NCI-H82 treated with DMSO at 0.1 percent for 48 hours (cell line): ENCODE measurements around the gene GPR15LG.
A peak's percentile ranks its signal among the peaks of the same experiment; 100 is the strongest.

Experiments used
- DNase-seq: peaks from one replicate; lab custom pipeline; 2025; ENCODE audit not compliant: unreplicated experiment; lab: John Stamatoyannopoulos, UW

GPR15LG gene

DNA sequence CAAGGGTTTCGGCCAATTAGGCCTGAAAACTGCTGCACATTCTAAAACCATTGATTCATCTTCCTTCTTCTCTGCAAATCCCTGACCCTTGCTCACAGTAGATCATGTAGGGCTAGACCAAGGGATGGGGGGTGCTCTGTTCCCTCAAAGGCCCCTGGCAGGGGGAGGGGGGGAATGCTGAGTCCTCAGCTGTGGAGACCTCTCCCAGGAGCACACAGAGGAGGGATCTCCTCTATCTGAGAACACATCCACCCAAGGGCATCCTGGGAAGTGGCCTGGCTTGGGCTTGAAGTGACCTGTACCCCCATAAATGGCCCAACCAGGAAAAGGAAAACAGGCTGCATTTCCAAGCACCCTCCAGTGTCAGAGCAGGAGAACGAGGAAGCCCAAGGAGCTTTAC, 19.7 kb downstream of the GPR15LG start:
- no peak for DNase-seq

DNA sequence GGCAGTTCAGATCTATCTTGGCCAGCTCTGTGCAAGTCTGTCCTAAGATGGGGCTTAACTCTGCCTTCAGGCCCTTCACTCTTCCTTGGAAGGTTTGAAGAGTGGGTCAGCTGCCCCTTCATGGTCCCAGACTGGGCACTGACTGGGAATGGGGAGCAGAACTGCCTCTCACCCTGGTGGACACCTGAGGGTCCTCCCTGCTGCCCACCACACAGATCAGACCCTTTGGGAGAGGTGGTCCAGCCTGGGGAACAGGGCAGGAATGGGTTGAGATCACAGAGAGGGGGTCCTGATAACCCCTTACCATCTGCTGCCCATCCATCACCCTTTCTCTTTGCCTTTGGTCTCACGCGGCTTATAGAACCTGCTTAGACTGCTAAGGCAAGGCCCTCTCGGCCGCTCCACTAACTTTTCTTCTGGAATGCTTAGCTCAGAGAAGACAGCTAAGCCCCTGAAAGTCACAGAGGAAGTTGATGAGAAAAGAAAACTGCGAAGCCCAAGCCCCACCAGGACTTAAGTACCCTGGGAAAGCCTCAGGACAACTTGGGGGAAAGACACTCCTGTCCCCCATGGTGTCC, 20.3 kb downstream of the GPR15LG start:
- DNase-seq: no peak

- DNase-seq: peak; percentile 25
These were observed 20.9 kb downstream of the GPR15LG start, which contains the start of gene CDHR1 for GRCh38 chr10:84194424-84195043. Gene CDHR1, plus strand, starts transcription at chr10:84194537. Its CDS starts 224 bp downstream, at chr10:84194761.

DNA sequence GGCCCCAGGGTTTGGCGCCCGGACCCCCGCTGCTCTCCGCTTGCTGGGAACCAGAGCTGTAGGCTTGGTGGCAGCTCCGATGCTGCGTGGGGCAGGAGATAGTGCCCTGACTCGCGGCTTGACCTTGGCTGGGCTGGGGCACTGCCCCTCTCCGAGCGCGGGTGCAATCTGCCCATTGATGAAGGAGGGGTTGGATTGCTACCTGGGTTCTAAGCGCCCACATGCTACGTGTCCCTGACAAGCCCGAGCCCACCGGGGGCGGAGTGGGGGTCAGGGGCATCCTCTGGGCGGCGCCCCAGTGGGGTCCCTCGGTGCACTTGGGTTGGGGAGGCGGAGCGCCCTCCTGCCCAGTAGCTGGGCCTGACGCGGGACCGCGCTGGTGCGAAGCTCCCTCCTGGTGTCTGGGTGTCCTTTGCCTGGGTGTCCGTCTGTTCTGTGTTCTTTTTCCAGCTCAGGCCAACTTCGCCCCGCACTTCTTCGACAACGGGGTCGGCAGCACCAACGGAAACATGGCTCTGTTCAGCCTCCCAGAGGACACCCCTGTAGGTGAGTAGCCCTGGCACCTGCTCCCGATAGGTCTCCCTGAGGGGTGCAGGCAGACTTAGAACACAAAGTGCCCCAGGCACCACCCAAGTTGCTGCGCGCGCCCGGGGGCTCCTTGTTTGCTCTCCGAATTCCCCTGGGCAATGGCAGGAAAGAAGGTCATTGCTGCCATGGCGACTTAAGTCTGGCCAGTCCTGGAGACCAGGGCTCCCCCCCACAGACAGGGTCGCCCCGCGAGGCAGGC, 21.6 kb downstream of the GPR15LG start:
- DNase-seq: no peak

GRCh38 chr10:84196083-84196482, 22.5 kb downstream of the GPR15LG start:
- no peak for DNase-seq

GRCh38 chr10:84196941-84197340, 23.3 kb downstream of the GPR15LG start:
- no peak for DNase-seq

- no peak for DNase-seq
These were observed 24.0 kb downstream of the GPR15LG start for GRCh38 chr10:84197643-84198042.

- DNase-seq: peak; percentile 10
These were observed 24.8 kb downstream of the GPR15LG start for GRCh38 chr10:84198206-84198915.

DNA sequence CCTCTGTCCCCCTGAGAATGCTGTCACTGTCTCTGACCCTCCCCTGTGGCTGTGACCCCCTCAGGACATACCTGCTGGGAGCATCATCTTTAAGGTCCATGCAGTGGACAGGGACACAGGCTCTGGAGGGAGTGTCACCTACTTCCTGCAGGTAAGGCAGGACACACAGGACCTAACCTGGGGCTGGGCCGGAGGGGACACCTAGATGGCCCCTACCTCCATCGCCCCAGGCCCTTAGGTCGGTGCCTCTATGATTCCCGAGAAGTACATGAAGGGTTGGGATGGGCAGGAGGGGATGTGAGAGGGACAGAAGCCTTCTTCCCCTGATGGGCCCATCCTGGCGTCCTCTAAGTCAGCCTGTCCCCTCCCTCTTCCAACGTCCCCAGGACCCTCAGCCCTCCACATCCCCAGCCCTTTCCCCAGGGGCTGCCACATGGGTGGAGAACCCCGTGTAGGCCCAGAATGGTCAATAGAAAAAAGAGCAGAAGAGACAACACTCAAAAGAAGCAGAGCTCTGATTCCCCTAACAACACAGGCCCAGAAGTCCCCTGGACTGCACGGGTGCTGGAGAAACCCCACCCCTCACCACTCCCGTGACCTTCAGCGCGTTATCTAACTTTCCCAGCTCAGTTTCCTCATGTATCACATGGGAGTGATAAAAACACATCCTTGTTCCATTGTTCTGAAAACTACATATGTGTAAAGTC, 27.1 kb downstream of the GPR15LG start:
- no peak for DNase-seq

GRCh38 chr10:84201244-84201606, 27.6 kb downstream of the GPR15LG start:
- no peak for DNase-seq

DNA sequence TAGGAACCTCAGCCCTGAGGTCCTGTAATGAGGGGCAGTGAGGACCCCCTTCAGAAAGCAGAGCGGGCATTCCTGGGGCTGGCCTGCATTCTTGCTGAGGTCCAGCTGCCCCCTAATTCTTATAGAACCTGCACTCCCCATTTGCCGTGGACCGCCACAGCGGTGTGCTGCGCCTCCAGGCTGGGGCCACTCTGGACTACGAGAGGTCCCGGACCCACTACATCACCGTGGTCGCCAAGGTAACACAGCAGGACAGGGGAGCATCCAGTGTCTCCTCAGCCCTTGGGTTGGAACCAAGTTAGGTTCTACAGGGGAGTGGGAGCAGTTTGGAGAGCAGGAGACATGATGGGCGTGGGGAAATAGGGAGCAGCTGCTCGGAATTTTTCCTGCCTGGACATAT, 28.1 kb downstream of the GPR15LG start:
- DNase-seq: no peak

DNA sequence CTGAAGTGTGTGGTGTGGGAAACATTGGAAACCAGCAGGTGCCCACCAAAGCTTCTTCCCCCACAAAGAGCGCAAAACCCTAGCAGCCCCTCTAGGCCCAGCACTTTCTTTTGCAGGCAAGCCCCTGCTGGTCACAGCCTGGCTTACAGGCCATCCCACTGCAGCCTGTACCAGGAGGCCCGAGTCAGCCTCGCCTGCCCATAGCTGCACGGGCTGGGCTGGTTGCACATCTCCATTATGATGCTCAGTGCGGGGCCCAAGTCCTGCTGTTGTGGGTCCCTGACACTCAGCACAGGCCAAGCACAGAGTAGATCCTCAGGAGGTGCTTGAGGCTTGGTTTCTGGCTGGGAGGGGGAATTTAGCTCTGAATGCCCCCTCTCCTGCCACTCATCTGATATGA, 28.7 kb downstream of the GPR15LG start:
- DNase-seq: no peak

DNA sequence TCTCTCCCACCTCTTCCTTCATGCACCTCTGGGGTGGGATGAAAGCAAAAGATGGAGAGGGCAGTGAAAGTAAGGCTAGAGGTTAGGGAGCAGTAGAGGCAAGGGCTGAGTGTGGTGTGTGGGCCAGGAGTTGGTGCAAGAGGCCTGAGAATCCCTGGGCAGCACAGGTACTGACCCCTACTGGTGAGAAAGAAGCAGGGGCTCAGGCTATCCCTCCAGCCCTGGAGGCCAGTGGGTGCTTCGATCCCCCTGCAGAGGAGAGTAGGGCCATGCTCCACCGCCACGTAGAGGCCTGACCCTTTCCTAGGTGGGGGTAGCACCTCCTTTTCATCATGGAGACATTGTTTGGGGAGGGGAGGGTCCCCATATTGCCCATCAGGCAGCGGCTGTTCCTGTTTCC, 30.5 kb downstream of the GPR15LG start:
- DNase-seq: peak; percentile 14

DNA sequence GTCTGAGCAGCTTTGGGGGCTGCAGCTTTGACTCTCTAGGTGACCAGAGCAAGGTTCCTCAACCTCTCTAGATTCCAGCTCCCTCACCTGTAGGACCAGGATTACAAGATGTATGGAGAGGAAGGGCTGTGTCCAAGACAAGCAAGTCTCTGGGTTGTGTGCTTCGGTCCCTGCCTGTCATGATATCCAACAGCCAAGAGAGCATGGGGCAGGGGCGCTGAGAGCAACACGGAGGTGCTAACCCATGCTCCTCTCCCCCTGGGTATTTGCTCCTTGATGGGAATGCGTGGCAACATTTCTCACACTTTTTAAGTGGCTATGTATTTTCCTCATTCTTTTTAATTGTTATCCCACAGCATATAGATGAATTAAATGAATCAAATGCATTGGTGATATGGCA, 31.0 kb downstream of the GPR15LG start:
- no peak for DNase-seq

DNA sequence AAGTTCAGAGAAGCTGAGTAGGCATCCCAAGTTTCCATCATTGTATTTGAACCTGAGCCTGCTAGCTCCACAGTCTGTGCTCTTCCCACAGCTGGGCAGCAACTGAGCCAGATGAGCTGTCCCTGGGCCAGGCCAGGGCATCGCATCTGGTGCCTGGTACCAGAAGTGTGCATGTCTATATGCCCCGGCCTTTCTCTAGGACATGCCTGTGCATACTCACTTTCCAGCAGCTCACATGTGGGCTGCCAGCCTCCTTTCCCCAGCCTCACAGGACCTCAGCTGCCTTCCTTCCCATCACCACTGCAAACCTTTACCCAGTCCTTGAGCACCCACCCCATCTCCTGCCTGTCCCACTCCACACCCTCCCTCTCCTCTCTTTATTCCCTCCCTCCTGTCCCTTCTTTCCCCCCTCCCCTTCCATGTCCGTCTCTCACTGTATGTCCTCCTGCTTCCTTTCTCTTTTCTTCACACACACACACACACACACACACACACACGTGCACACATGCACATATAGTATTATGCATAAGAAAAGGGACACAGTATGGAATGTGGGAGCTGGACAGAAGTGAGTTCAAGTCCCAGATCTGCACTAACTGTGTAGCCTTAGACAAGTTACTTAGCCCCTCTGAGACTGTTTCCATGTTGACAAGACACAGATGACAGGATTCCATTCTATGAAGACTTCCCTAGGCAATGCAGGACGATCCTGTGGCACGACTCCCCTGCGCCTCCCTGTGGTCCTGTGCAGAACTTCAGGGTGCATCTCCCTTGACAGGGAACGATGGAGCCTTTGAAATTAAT, 31.6 kb downstream of the GPR15LG start:
- peak; percentile 10 for DNase-seq

GRCh38 chr10:84205853-84206525, 32.4 kb downstream of the GPR15LG start:
- no peak for DNase-seq

GRCh38 chr10:84208023-84208422, 34.4 kb downstream of the GPR15LG start:
- DNase-seq: no peak

- no peak for DNase-seq
These were observed 38.0 kb downstream of the GPR15LG start for GRCh38 chr10:84211566-84211965.

DNA sequence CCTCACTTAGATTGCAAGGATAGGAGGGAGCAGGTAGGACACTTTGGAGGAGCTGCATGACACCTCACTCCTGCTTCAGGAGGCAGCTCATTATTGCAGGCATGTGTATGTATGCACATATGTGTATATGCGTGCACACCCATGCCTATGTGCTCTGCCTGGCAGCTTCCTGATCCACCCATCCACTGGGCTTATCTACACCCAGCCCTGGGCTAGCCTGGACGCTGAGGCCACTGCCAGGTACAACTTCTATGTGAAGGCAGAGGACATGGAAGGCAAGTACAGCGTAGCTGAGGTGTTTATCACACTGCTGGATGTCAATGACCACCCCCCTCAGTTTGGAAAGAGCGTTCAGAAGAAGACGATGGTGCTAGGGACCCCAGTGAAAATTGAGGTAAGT, 38.4 kb downstream of the GPR15LG start:
- DNase-seq: no peak

GRCh38 chr10:84213076-84213475, 39.5 kb downstream of the GPR15LG start:
- DNase-seq: no peak
